Caco-2 (cell line): ENCODE data around the gene COMMD9. TPM values are rescaled to one million over a fixed set of nuclear protein-coding genes. Genes with fewer than 3 reads are reported as not detected.

Experiments used
- BruUV-seq: library from RNA; stranded (reverse); fragments of 400-500 nt; replicated peaks from 2 replicates; lab custom pipeline; 2021; lab: Mats Ljungman, UMichigan
- CTCF ChIA-PET: fragments of 300-600 bp; sonication (Branson Sonifier 250); formaldehyde crosslinking; loops from one replicate; lab custom pipeline; 2022; ENCODE audit warnings: antibody characterized with exemption; lab: Charles Lee
- POLR2A ChIA-PET: fragments of 300-600 bp; sonication (Branson Sonifier 250); formaldehyde crosslinking; loops from one replicate; lab custom pipeline; 2022; ENCODE audit warnings: antibody characterized with exemption; lab: Charles Lee
- DNase-seq, 2 experiments: peaks; one replicate each; pipeline versions ENCODE4 v3.0.0 to v3.0.0-alpha.2; 2020 to 2022
- H3K27me3 ChIP-seq: replicated peaks from 2 replicates; pipeline ENCODE4 v1.6.0; 2011; ENCODE audit warnings: low read length; ENCODE audit not compliant: control insufficient read depth, insufficient read depth
- H3K36me3 ChIP-seq: 2 replicates; pipeline ENCODE4 v1.5.1; 2011; ENCODE audit warnings: low read length; ENCODE audit not compliant: control insufficient read depth, insufficient read depth
- H3K4me1 ChIP-seq: fragments of 250-450 bp; sonication (Bioruptor Pico); 2 replicates; pipeline ENCODE4 v1.5.1; 2020; ENCODE audit warnings: mild to moderate bottlenecking
- H3K4me3 ChIP-seq: 2 replicates; pipeline ENCODE4 v1.5.1; 2011; ENCODE audit warnings: low read depth, mild to moderate bottlenecking, control low read depth, low read length
- H3K9me3 ChIP-seq: fragments of 250-450 bp; sonication (Bioruptor Pico); 2 replicates; pipeline ENCODE4 v1.5.1; 2020; ENCODE audit warnings: mild to moderate bottlenecking, moderate library complexity
- H3K27ac Mint-ChIP-seq: one replicate; pipeline ENCODE4 v1.8.0; 2022; ENCODE audit warnings: mixed read lengths; ENCODE audit not compliant: unreplicated experiment
- H3K27me3 Mint-ChIP-seq: one replicate; pipeline ENCODE4 v1.8.0; 2022; ENCODE audit warnings: mixed read lengths; ENCODE audit not compliant: insufficient read depth, unreplicated experiment
- H3K36me3 Mint-ChIP-seq: one replicate; pipeline ENCODE4 v1.8.0; 2022; ENCODE audit warnings: mild to moderate bottlenecking, mixed read lengths; ENCODE audit not compliant: insufficient read depth, unreplicated experiment
- H3K4me1 Mint-ChIP-seq: one replicate; pipeline ENCODE4 v1.8.0; 2022; ENCODE audit warnings: low read depth, mixed read lengths; ENCODE audit not compliant: unreplicated experiment
- H3K4me3 Mint-ChIP-seq: one replicate; pipeline ENCODE4 v1.8.0; 2022; ENCODE audit warnings: mild to moderate bottlenecking, moderate library complexity, mixed read lengths; ENCODE audit not compliant: unreplicated experiment
- H3K9me3 Mint-ChIP-seq: one replicate; pipeline ENCODE4 v1.8.0; 2022; ENCODE audit warnings: mixed read lengths; ENCODE audit not compliant: unreplicated experiment
- CTCF ChIP-seq, 2 experiments: fragments of 200-600 bp in 1 of 2; IDR thresholded peaks; 1 replicate in 1 of 2; 2 replicates in 1 of 2; pipeline versions ENCODE4 v1.5.1 to v1.8.0; 2011 to 2022; ENCODE audit warnings: antibody characterized with exemption in 1 of 2, control low read depth in 1 of 2, inconsistent platforms in 1 of 2, low read depth in 1 of 2, low read length in 1 of 2, mild to moderate bottlenecking in 1 of 2, moderate library complexity in 1 of 2; ENCODE audit not compliant: insufficient read depth in 1 of 2, severe bottlenecking in 1 of 2, unreplicated experiment in 1 of 2
- intact Hi-C: fragments of 100-400 bp; cut with micrococcal nuclease; formaldehyde crosslinking; loops from one replicate; pipeline ENCODE4 v1.10.0; 2022; ENCODE audit not compliant: unreplicated experiment
- total RNA-seq: library from RNA; stranded (reverse); gene quantifications from 2 replicates; pipeline ENCODE4 v1.2.3, GENCODE V29; 2022

Gene COMMD9
- total RNA-seq, 1 experiment from 2014 or later = 46.9 TPM

GRCh38 chr11:36235750-36236149 lies 53.5 kb downstream of the COMMD9 start:
- Histone ChIP-seq H3K27me3 (no peaks in the 10 kb centered on the region), H3K4me1 (no peaks in the 10 kb centered on the region), H3K4me3 (no peak overlapping the region), H3K9me3 (no peaks in the 10 kb centered on the region), H3K36me3 (no peaks in the 10 kb centered on the region)
- ChIA-PET POLR2A (no interaction called here), CTCF (no interaction called here)
- no peaks in the 10 kb centered on the region for H3K36me3 Mint-ChIP-seq
- no peaks in the 10 kb centered on the region for H3K9me3 Mint-ChIP-seq
- DNase-seq = no peak
- no peaks in the 10 kb centered on the region for H3K27me3 Mint-ChIP-seq
- intact Hi-C loops = no loop called here
- TF ChIP-seq CTCF (IDR thresholded peaks at IDR 0.05; ENCODE audit: insufficient read depth in 1 of 2, low read depth in 1 of 2, low read length in 1 of 2, severe bottlenecking in 1 of 2, unreplicated experiment in 1 of 2) = no peak
- H3K4me1 Mint-ChIP-seq = no peaks in the 10 kb centered on the region
- BruUV-seq = no TSS peak
- no peak overlapping the region for H3K27ac Mint-ChIP-seq
- H3K4me3 Mint-ChIP-seq = no peak overlapping the region

- DNase-seq = no peak
- BruUV-seq = no TSS peak
- Histone ChIP-seq H3K4me1 (no peaks in the 10 kb centered on the region), H3K36me3 (no peaks in the 10 kb centered on the region), H3K27me3 (no peaks in the 10 kb centered on the region), H3K4me3 (no peak overlapping the region), H3K9me3 (no peaks in the 10 kb centered on the region)
- Mint-ChIP-seq H3K9me3 (no peaks in the 10 kb centered on the region), H3K4me1 (no peaks in the 10 kb centered on the region), H3K36me3 (no peaks in the 10 kb centered on the region), H3K27me3 (no peaks in the 10 kb centered on the region), H3K27ac (no peak overlapping the region), H3K4me3 (no peak overlapping the region)
- ChIA-PET POLR2A (no interaction called here), CTCF (no interaction called here)
- intact Hi-C loops = no loop called here
- TF ChIP-seq CTCF (IDR thresholded peaks at IDR 0.05; ENCODE audit: insufficient read depth in 1 of 2, low read depth in 1 of 2, low read length in 1 of 2, severe bottlenecking in 1 of 2, unreplicated experiment in 1 of 2) = no peak
Observed at GRCh38 chr11:36234825-36235224, 54.4 kb downstream of the COMMD9 start.

GRCh38 chr11:36233204-36233603 lies 56.0 kb downstream of the COMMD9 start:
- H3K4me1 Mint-ChIP-seq = no peaks in the 10 kb centered on the region
- ChIA-PET POLR2A (no interaction called here), CTCF (no interaction called here)
- Histone ChIP-seq H3K27me3 (no peaks in the 10 kb centered on the region), H3K9me3 (no peaks in the 10 kb centered on the region), H3K4me1 (no peaks in the 10 kb centered on the region), H3K36me3 (no peaks in the 10 kb centered on the region), H3K4me3 (no peak overlapping the region)
- TF ChIP-seq CTCF (IDR thresholded peaks at IDR 0.05; ENCODE audit: insufficient read depth in 1 of 2, low read depth in 1 of 2, low read length in 1 of 2, severe bottlenecking in 1 of 2, unreplicated experiment in 1 of 2) = no peak
- no peak overlapping the region for H3K4me3 Mint-ChIP-seq
- no TSS peak for BruUV-seq
- H3K27ac Mint-ChIP-seq = no peak overlapping the region
- DNase-seq = no peak
- H3K27me3 Mint-ChIP-seq = no peaks in the 10 kb centered on the region
- no peaks in the 10 kb centered on the region for H3K9me3 Mint-ChIP-seq
- H3K36me3 Mint-ChIP-seq = peaks cover 5% of the 10 kb centered on the region
- intact Hi-C loops = no loop called here
